Cardiac fibroblast (primary cell): ENCODE results near the gene UPK1A.

Source experiments
- DNase-seq, 2 donors: peaks; one replicate each; pipeline versions ENCODE4 v3.0.0 to v3.0.0-alpha.2; 2010; ENCODE audit warnings: low read depth in 2 of 2
- H3K4me3 ChIP-seq, 2 donors: replicated peaks in 1 of 2; 1 replicate in 1 of 2; 2 replicates in 1 of 2; pipeline ENCODE4 v1.5.1; 2011; ENCODE audit warnings: low read depth in 2 of 2, low read length in 2 of 2, mild to moderate bottlenecking in 2 of 2, moderate library complexity in 1 of 2
- TF ChIP-seq, protein P1 (sequence below): IDR thresholded peaks from one replicate; pipeline ENCODE4 v1.5.1; 2011; ENCODE audit warnings: low read depth, mild to moderate bottlenecking, low read length, inconsistent platforms

The UPK1A gene

DNA sequence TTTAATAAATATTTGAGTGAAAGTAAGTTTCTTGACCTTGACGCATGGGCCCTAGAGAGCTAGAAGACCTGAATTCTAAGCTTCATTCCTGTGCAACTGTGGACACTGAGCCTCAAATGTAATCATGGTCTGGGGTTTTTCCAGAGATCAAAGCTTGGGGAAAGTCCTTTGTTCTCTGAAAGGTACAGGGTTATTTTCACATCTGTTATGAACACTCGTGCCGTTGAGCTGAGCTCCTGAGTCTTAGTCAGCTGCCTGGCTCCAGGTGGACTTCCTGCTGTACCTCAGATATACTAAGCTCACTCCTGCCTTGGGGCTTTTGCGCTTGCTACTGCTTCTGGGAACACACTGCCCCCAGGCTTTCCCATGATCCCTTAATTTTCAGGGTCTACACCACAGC, 30.5 kb downstream of the UPK1A start:
- TF ChIP-seq, protein P1, sequence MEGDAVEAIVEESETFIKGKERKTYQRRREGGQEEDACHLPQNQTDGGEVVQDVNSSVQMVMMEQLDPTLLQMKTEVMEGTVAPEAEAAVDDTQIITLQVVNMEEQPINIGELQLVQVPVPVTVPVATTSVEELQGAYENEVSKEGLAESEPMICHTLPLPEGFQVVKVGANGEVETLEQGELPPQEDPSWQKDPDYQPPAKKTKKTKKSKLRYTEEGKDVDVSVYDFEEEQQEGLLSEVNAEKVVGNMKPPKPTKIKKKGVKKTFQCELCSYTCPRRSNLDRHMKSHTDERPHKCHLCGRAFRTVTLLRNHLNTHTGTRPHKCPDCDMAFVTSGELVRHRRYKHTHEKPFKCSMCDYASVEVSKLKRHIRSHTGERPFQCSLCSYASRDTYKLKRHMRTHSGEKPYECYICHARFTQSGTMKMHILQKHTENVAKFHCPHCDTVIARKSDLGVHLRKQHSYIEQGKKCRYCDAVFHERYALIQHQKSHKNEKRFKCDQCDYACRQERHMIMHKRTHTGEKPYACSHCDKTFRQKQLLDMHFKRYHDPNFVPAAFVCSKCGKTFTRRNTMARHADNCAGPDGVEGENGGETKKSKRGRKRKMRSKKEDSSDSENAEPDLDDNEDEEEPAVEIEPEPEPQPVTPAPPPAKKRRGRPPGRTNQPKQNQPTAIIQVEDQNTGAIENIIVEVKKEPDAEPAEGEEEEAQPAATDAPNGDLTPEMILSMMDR: no peak
- no peak overlapping the region for H3K4me3 ChIP-seq
- DNase-seq: no peak

- TF ChIP-seq, protein P1: no peak
- H3K4me3 ChIP-seq: peak overlapping the region; percentile 58 to 60
- DNase-seq: peak; percentile 98
Observed at GRCh38 chr19:35702223-35703012, 36.1 kb downstream of the UPK1A start.

DNA sequence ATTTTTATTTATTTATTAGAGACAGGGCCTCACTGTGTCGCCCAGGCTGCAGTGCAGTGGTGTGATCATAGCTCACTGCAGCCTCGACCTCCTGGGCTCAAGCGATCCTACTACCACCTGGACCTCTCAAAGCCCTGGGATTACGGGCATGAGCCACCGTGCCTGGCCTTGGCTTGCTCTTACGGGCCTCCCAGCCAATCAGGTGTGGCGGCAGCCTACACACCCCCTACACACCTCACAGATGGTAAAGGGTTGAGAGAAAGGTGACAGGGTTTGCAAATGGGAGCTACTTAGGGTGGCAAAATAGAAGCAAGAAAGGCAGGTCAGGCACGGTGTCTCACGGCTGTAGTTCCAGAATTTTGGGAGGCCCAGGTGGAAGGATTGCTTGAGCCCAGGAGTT, 37.0 kb downstream of the UPK1A start:
- TF ChIP-seq, protein P1: no peak
- no peak overlapping the region for H3K4me3 ChIP-seq
- DNase-seq: no peak

- TF ChIP-seq, protein P1: no peak
- no peak within 1 kb of the TSS for H3K4me3 ChIP-seq
- DNase-seq: peak; percentile 60 to 75
Observed at GRCh38 chr19:35704218-35704617, 37.9 kb downstream of the UPK1A start, which contains the start of gene ZBTB32. Gene ZBTB32, plus strand, starts transcription at chr19:35704558. Its CDS starts 10,069 bp downstream, at chr19:35714627.

DNA sequence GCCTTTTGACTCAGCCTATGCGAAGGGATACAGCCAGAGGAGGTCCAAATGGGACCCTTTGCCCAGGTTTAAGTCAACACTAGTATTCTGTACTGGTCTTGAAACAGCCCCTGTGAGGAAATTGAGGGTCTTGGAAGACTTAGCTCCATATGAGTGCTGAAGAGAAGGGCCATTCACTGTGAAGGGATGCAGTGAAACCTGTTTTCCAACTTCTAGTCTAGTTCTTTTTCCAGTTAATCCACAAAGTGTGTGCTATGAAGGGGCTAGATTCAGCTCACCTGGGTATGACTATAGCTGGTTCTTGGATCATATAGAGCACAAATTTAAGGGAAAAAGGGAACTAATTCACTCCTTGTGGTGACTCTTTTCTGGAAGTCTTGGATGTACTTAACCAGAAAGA, 42.1 kb downstream of the UPK1A start:
- TF ChIP-seq, protein P1: no peak
- no peak for DNase-seq
- H3K4me3 ChIP-seq: no peak overlapping the region

GRCh38 chr19:35710784-35711723, 44.7 kb downstream of the UPK1A start:
- no peak overlapping the region for H3K4me3 ChIP-seq
- no peak for DNase-seq
- TF ChIP-seq, protein P1: no peak
